ENCODE data around the gene HTR3B. TPM values are rescaled to one million over a fixed set of nuclear protein-coding genes. Genes with fewer than 3 reads are reported as not detected.

HTR3B gene
- total RNA-seq, 1 donor = not detected

GRCh38 chr11:113984781-113985180 is 80.2 kb downstream of the HTR3B start:
- no peak for TF ChIP-seq CTCF (IDR thresholded peaks at IDR 0.05; ENCODE audit: insufficient read depth, low read depth, low read length)
- H3K4me3 ChIP-seq (ENCODE audit: low read depth, low read length) = no peak overlapping the region
- DNase-seq (ENCODE audit: low read depth) = no peak

GRCh38 chr11:113985906-113986305 is 81.3 kb downstream of the HTR3B start:
- H3K4me3 ChIP-seq (ENCODE audit: low read depth, low read length) = no peak overlapping the region
- TF ChIP-seq CTCF (IDR thresholded peaks at IDR 0.05; ENCODE audit: insufficient read depth, low read depth, low read length) = no peak
- no peak for DNase-seq (ENCODE audit: low read depth)

- DNase-seq (ENCODE audit: low read depth) = no peak
- H3K4me3 ChIP-seq (ENCODE audit: low read depth, low read length) = no peak overlapping the region
- no peak for TF ChIP-seq CTCF (IDR thresholded peaks at IDR 0.05; ENCODE audit: insufficient read depth, low read depth, low read length)
Measured at GRCh38 chr11:113986351-113987140, 82.0 kb downstream of the HTR3B start.

GRCh38 chr11:113989381-113989780 is 84.8 kb downstream of the HTR3B start:
- no peak for TF ChIP-seq CTCF (IDR thresholded peaks at IDR 0.05; ENCODE audit: insufficient read depth, low read depth, low read length)
- no peak for DNase-seq (ENCODE audit: low read depth)
- no peak overlapping the region for H3K4me3 ChIP-seq (ENCODE audit: low read depth, low read length)

GRCh38 chr11:113989916-113990315 is 85.3 kb downstream of the HTR3B start:
- DNase-seq (ENCODE audit: low read depth) = no peak
- no peak overlapping the region for H3K4me3 ChIP-seq (ENCODE audit: low read depth, low read length)
- TF ChIP-seq CTCF (IDR thresholded peaks at IDR 0.05; ENCODE audit: insufficient read depth, low read depth, low read length) = no peak

- DNase-seq (ENCODE audit: low read depth) = peak; percentile 43
- TF ChIP-seq CTCF (IDR thresholded peaks at IDR 0.05; ENCODE audit: insufficient read depth, low read depth, low read length) = no peak
- no peak overlapping the region for H3K4me3 ChIP-seq (ENCODE audit: low read depth, low read length)
Measured at GRCh38 chr11:113991170-113991569, 86.6 kb downstream of the HTR3B start.

All from fibroblast of villous mesenchyme (primary cell).